ENCODE data around the gene PECR. TPM values are rescaled to one million over a fixed set of nuclear protein-coding genes. Genes with fewer than 3 reads are reported as not detected.

The PECR gene
- total and polyA plus RNA-seq, 9 of the 15 experiments (the other 6 are each of a cell fraction or from before 2014, with no cell fraction given) = 1.1 to 10.3 (median 8.2) TPM

DNA sequence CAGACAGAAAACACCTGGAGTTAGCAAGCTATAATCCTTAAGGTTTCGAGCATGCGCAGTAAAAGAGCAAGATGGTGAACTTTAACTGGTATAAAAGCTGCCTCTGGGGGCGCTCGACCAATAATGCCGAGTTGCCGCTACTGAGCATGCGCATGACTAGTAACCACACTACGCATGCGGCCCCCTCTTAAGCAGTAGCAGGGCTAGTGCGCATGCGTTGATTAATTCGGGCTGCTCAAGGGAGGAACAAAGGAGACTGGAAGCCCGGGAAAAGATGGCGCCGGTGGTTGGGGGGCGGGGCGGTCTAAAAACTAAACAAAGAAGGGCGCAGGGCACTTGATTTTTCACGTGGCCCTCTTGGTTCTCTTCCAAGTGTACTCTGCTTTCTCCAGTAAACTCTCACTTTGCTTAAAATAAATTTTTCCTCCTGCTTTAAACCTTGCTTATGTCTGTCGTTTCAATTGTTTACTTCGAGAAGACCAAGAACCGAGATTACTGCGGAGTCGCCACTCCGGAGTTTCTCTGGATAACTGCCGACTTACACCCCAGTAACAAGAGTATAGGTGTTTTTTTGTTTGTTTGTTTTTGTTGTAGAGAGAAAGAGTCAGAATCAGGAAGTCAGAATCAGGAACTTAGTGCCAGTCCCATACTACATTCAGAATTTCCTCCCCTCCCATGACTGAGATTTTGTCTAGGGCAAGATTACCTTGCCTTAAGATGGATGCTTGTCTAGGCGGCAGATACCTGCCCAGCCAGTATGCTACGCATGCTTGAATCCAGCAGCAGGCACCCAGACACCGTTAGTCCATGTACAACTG, 33.3 kb upstream of the PECR start (continued):
- TF ChIP-seq, protein P1, sequence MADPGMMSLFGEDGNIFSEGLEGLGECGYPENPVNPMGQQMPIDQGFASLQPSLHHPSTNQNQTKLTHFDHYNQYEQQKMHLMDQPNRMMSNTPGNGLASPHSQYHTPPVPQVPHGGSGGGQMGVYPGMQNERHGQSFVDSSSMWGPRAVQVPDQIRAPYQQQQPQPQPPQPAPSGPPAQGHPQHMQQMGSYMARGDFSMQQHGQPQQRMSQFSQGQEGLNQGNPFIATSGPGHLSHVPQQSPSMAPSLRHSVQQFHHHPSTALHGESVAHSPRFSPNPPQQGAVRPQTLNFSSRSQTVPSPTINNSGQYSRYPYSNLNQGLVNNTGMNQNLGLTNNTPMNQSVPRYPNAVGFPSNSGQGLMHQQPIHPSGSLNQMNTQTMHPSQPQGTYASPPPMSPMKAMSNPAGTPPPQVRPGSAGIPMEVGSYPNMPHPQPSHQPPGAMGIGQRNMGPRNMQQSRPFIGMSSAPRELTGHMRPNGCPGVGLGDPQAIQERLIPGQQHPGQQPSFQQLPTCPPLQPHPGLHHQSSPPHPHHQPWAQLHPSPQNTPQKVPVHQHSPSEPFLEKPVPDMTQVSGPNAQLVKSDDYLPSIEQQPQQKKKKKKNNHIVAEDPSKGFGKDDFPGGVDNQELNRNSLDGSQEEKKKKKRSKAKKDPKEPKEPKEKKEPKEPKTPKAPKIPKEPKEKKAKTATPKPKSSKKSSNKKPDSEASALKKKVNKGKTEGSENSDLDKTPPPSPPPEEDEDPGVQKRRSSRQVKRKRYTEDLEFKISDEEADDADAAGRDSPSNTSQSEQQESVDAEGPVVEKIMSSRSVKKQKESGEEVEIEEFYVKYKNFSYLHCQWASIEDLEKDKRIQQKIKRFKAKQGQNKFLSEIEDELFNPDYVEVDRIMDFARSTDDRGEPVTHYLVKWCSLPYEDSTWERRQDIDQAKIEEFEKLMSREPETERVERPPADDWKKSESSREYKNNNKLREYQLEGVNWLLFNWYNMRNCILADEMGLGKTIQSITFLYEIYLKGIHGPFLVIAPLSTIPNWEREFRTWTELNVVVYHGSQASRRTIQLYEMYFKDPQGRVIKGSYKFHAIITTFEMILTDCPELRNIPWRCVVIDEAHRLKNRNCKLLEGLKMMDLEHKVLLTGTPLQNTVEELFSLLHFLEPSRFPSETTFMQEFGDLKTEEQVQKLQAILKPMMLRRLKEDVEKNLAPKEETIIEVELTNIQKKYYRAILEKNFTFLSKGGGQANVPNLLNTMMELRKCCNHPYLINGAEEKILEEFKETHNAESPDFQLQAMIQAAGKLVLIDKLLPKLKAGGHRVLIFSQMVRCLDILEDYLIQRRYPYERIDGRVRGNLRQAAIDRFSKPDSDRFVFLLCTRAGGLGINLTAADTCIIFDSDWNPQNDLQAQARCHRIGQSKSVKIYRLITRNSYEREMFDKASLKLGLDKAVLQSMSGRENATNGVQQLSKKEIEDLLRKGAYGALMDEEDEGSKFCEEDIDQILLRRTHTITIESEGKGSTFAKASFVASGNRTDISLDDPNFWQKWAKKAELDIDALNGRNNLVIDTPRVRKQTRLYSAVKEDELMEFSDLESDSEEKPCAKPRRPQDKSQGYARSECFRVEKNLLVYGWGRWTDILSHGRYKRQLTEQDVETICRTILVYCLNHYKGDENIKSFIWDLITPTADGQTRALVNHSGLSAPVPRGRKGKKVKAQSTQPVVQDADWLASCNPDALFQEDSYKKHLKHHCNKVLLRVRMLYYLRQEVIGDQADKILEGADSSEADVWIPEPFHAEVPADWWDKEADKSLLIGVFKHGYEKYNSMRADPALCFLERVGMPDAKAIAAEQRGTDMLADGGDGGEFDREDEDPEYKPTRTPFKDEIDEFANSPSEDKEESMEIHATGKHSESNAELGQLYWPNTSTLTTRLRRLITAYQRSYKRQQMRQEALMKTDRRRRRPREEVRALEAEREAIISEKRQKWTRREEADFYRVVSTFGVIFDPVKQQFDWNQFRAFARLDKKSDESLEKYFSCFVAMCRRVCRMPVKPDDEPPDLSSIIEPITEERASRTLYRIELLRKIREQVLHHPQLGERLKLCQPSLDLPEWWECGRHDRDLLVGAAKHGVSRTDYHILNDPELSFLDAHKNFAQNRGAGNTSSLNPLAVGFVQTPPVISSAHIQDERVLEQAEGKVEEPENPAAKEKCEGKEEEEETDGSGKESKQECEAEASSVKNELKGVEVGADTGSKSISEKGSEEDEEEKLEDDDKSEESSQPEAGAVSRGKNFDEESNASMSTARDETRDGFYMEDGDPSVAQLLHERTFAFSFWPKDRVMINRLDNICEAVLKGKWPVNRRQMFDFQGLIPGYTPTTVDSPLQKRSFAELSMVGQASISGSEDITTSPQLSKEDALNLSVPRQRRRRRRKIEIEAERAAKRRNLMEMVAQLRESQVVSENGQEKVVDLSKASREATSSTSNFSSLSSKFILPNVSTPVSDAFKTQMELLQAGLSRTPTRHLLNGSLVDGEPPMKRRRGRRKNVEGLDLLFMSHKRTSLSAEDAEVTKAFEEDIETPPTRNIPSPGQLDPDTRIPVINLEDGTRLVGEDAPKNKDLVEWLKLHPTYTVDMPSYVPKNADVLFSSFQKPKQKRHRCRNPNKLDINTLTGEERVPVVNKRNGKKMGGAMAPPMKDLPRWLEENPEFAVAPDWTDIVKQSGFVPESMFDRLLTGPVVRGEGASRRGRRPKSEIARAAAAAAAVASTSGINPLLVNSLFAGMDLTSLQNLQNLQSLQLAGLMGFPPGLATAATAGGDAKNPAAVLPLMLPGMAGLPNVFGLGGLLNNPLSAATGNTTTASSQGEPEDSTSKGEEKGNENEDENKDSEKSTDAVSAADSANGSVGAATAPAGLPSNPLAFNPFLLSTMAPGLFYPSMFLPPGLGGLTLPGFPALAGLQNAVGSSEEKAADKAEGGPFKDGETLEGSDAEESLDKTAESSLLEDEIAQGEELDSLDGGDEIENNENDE (IDR thresholded peaks at IDR 0.05; ENCODE audit: low read depth, low read length) = no peak
- no peak for TF ChIP-seq PRMT5 (CRISPR knock-in tag; IDR thresholded peaks at IDR 0.05)
- TF ChIP-seq, protein P2, sequence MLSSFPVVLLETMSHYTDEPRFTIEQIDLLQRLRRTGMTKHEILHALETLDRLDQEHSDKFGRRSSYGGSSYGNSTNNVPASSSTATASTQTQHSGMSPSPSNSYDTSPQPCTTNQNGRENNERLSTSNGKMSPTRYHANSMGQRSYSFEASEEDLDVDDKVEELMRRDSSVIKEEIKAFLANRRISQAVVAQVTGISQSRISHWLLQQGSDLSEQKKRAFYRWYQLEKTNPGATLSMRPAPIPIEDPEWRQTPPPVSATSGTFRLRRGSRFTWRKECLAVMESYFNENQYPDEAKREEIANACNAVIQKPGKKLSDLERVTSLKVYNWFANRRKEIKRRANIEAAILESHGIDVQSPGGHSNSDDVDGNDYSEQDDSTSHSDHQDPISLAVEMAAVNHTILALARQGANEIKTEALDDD (IDR thresholded peaks at IDR 0.05) = peak; percentile 82
- no peak for TF ChIP-seq ZNF766 (CRISPR knock-in tag; conservative IDR thresholded peaks at IDR 0.05)
- no peak for TF ChIP-seq RAD21 (CRISPR knock-in tag; conservative IDR thresholded peaks at IDR 0.05 in 1 of 2, IDR thresholded peaks at IDR 0.05 in 1 of 2)
- no peak for TF ChIP-seq CBFA2T3 (IDR thresholded peaks at IDR 0.05)
- no peak for TF ChIP-seq RFX5 (IDR thresholded peaks at IDR 0.05; ENCODE audit: low read depth, low read length)
- no peak for TF ChIP-seq PHF20 (IDR thresholded peaks at IDR 0.05; ENCODE audit: partially characterized antibody)
- 0 out of 2 replicates have a peak, but pooled peaks have one; percentile 33 for TF ChIP-seq HCFC1 (IDR thresholded peaks at IDR 0.05; ENCODE audit: low read depth, low read length)
- TF ChIP-seq, protein P3, sequence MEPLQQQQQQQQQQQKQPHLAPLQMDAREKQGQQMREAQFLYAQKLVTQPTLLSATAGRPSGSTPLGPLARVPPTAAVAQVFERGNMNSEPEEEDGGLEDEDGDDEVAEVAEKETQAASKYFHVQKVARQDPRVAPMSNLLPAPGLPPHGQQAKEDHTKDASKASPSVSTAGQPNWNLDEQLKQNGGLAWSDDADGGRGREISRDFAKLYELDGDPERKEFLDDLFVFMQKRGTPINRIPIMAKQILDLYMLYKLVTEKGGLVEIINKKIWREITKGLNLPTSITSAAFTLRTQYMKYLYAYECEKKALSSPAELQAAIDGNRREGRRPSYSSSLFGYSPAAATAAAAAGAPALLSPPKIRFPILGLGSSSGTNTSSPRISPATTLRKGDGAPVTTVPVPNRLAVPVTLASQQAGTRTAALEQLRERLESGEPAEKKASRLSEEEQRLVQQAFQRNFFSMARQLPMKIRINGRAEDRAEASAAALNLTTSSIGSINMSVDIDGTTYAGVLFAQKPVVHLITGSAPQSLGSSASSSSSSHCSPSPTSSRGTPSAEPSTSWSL (CRISPR knock-in tag; IDR thresholded peaks at IDR 0.05; ENCODE audit: borderline replicate concordance) = no peak
- TF ChIP-seq POLR3A (IDR thresholded peaks at IDR 0.05; ENCODE audit: borderline replicate concordance, extremely low read depth, insufficient read depth, insufficient read length) = no peak
- TF ChIP-seq ZNF384 (IDR thresholded peaks at IDR 0.05; ENCODE audit: low read depth, low read length) = no peak
- no peak for TF ChIP-seq GATAD2B (IDR thresholded peaks at IDR 0.05; ENCODE audit: borderline replicate concordance)
